ENCODE measurements around the gene TP53I11. TPM values are rescaled to one million over a fixed set of nuclear protein-coding genes. Genes with fewer than 3 reads are reported as not detected.

The TP53I11 gene
- total RNA-seq, 1 donor from 2014 or later: 23.1 TPM

GRCh38 chr11:44934110-44934509 is 16.6 kb downstream of the TP53I11 start:
- no peak for DNase-seq (ENCODE audit: low spot score)
- no peaks in the 10 kb centered on the region for H3K36me3 ChIP-seq
- H3K4me3 Mint-ChIP-seq: no peak overlapping the region
- H3K27ac ChIP-seq: no peak overlapping the region
- peaks cover 15% of the 10 kb centered on the region for H3K27me3 Mint-ChIP-seq (ENCODE audit: insufficient read depth, low read depth)
- H3K36me3 Mint-ChIP-seq: peaks cover 15% of the 10 kb centered on the region
- no peak for TF ChIP-seq CTCF (IDR thresholded peaks at IDR 0.05)
- TF ChIP-seq EZH2phosphoT487 (IDR thresholded peaks at IDR 0.05): no peak
- TF ChIP-seq EZH2 (IDR thresholded peaks at IDR 0.05): no peak
- no peak overlapping the region for H2AFZ ChIP-seq (replicated peaks)
- no peaks in the 10 kb centered on the region for H3K9me3 ChIP-seq (ENCODE audit: low read depth)
- H3K4me1 Mint-ChIP-seq: peaks cover 28% of the 10 kb centered on the region
- H3F3A ChIP-seq (ENCODE audit: low read depth): peaks cover 47% of the 10 kb centered on the region
- H4K20me1 ChIP-seq (ENCODE audit: low read depth): peaks cover 69% of the 10 kb centered on the region
- H3K79me2 ChIP-seq (ENCODE audit: low read depth): peaks cover 10% of the 10 kb centered on the region
- no peak overlapping the region for H3K4me3 ChIP-seq
- H3K9ac ChIP-seq: no peak overlapping the region
- no peak overlapping the region for H3K4me2 ChIP-seq
- peak overlapping the region; percentile 15 for H3K27ac Mint-ChIP-seq
- H3K27me3 ChIP-seq: no peaks in the 10 kb centered on the region
- H3K4me1 ChIP-seq: peaks cover 23% of the 10 kb centered on the region
- H3K9me3 Mint-ChIP-seq: no peaks in the 10 kb centered on the region

- peak overlapping the region; percentile 50 for H3K27ac ChIP-seq
- no peaks in the 10 kb centered on the region for H3K9me3 ChIP-seq (ENCODE audit: low read depth)
- H3K4me1 Mint-ChIP-seq: peaks cover 38% of the 10 kb centered on the region
- H3K27ac Mint-ChIP-seq: no peak overlapping the region
- no peak overlapping the region for H3K4me3 ChIP-seq
- TF ChIP-seq EZH2phosphoT487 (IDR thresholded peaks at IDR 0.05) (no peak), CTCF (IDR thresholded peaks at IDR 0.05) (no peak), EZH2 (IDR thresholded peaks at IDR 0.05) (no peak)
- H3K79me2 ChIP-seq (ENCODE audit: low read depth): no peaks in the 10 kb centered on the region
- H3K36me3 Mint-ChIP-seq: peaks cover 15% of the 10 kb centered on the region
- peak overlapping the region; percentile 17 for H3K4me2 ChIP-seq
- peaks cover 54% of the 10 kb centered on the region for H3F3A ChIP-seq (ENCODE audit: low read depth)
- H2AFZ ChIP-seq (replicated peaks): no peak overlapping the region
- peaks cover 38% of the 10 kb centered on the region for H3K4me1 ChIP-seq
- peaks cover 14% of the 10 kb centered on the region for H3K27me3 Mint-ChIP-seq (ENCODE audit: insufficient read depth, low read depth)
- DNase-seq (ENCODE audit: low spot score): peak; percentile 42
- H3K27me3 ChIP-seq: no peaks in the 10 kb centered on the region
- H3K9me3 Mint-ChIP-seq: no peaks in the 10 kb centered on the region
- H4K20me1 ChIP-seq (ENCODE audit: low read depth): peaks cover 65% of the 10 kb centered on the region
- H3K36me3 ChIP-seq: no peaks in the 10 kb centered on the region
- no peak overlapping the region for H3K4me3 Mint-ChIP-seq
- no peak overlapping the region for H3K9ac ChIP-seq
Measured at GRCh38 chr11:44931466-44931865, 19.2 kb downstream of the TP53I11 start.

GRCh38 chr11:44930588-44931302 is 19.9 kb downstream of the TP53I11 start:
- Mint-ChIP-seq H3K4me3 (no peak overlapping the region), H3K27me3 (ENCODE audit: insufficient read depth, low read depth) (peaks cover 12% of the 10 kb centered on the region), H3K36me3 (peaks cover 15% of the 10 kb centered on the region), H3K9me3 (no peaks in the 10 kb centered on the region), H3K4me1 (peaks cover 35% of the 10 kb centered on the region), H3K27ac (peak overlapping the region; percentile 57)
- Histone ChIP-seq H3K4me3 (no peak overlapping the region), H3K79me2 (ENCODE audit: low read depth) (no peaks in the 10 kb centered on the region), H3K4me2 (peak overlapping the region; percentile 17), H2AFZ (replicated peaks) (no peak overlapping the region), H3K36me3 (no peaks in the 10 kb centered on the region), H4K20me1 (ENCODE audit: low read depth) (peaks cover 59% of the 10 kb centered on the region), H3K27ac (peak overlapping the region; percentile 50), H3K9me3 (ENCODE audit: low read depth) (no peaks in the 10 kb centered on the region), H3K9ac (no peak overlapping the region), H3K27me3 (no peaks in the 10 kb centered on the region), H3F3A (ENCODE audit: low read depth) (peaks cover 54% of the 10 kb centered on the region), H3K4me1 (peaks cover 38% of the 10 kb centered on the region)
- TF ChIP-seq EZH2phosphoT487 (IDR thresholded peaks at IDR 0.05) (no peak), CTCF (IDR thresholded peaks at IDR 0.05) (no peak), EZH2 (IDR thresholded peaks at IDR 0.05) (no peak)
- no peak for DNase-seq (ENCODE audit: low spot score)

All from neural progenitor cell (in vitro differentiated cells).